ENCODE data around the gene SWSAP1. TPM values are rescaled to one million over a fixed set of nuclear protein-coding genes. Genes with fewer than 3 reads are reported as not detected.
"Not testable (repeated sequence)": the region's sequence is repeated elsewhere in the genome, so short reads cannot be mapped to it uniquely, and the experiment has no call there.

The SWSAP1 gene
- total and polyA plus RNA-seq, 9 of the 15 experiments (the other 6 are each of a cell fraction or from before 2014, with no cell fraction given) = 0.18 to 2.8 (median 1.7) TPM

DNA sequence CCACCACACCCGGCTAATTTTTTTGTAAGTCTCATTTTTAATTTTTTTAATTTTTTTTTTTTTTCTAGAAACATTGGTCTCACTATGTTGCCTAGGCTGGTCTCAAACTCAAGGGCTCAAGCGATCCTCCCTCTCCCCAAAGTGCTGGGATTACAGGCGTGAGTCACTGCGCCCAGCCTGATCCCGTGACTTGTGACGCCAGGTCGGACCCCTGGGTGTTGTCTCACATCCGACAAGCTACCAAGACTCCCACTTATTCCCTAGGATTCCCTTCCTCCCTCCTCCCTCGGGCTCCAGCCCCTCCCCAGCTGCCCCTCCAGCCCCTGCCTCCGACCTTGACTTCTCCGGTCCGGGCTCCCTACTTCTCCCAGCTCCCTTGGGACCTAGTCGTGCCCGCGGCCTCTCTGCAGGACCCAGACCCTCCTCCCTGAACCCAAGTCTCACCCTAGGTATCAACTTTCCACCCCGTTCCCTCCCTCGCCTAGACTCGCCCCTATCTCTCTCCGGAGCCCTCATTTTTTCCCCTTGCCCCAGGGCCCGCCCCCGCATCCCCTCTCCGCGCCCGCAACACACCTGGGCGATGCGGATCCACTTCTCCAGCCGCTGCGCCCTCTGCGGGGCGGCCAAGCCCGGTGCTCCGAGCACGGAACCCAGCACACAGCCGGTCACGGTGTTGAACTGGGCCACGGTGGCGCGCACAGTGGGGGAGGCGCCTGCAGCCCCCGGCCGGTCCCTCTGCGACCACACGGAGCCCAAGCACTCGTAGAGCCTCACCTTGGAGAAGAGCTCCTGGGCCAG lies 31.6 kb downstream of the SWSAP1 start:
- BruUV-seq (replicated peaks) = no TSS peak
- no peaks in the 10 kb centered on the region for H3K79me2 ChIP-seq (ENCODE audit: control insufficient read depth, insufficient read depth, low read length)
- H2AFZ ChIP-seq (ENCODE audit: low read depth, low read length) = no peak overlapping the region
- WGBS (ENCODE audit: insufficient coverage, low coverage, missing lambda C conversion rate) = 79% methylated on average over 22 of the region's 44 CpGs
- no peaks in the 10 kb centered on the region for H3K9me1 ChIP-seq (ENCODE audit: control insufficient read depth, insufficient read depth, low read length)
- intact Hi-C loops (cut with micrococcal nuclease) = no loop called here
- peak; percentile 19; the same call in 1 of the 2 replicates for TF ChIP-seq EGR1 (conservative IDR thresholded peaks at IDR 0.05)
- no peak for TF ChIP-seq NR3C1 (CRISPR knock-in tag; IDR thresholded peaks at IDR 0.05)
- ChIA-PET CTCF (ENCODE audit: low intra/inter-chr PET ratio) (interaction anchor here (0.6 kb wide), 1 partner anchor 49 kb away, joined by 4 read pairs; no protein-coding TSS in a partner anchor), POLR2A (interaction anchor here (0.6 to 1.3 kb wide), 5 partner anchors 9 to 32 kb away, joined by 3 to 4 read pairs (median 3); partner anchors contain the start of genes EPOR, ODAD3 and PRKCSH)
- H3K27me3 ChIP-seq (ENCODE audit: control insufficient read depth in 2 of 2, insufficient read depth in 2 of 2, low read length in 2 of 2) = no peaks in the 10 kb centered on the region
- FAIRE-seq = no peak
- peak in 1 of 4 experiments; percentile 6 for DNase-seq (ENCODE audit: extremely low read depth in 1 of 4, low spot score in 3 of 4)
- H3K4me2 ChIP-seq (ENCODE audit: insufficient read depth, low read length) = no peak overlapping the region
- H3K36me3 ChIP-seq (ENCODE audit: control insufficient read depth, insufficient read depth, low read length) = no peaks in the 10 kb centered on the region
- no peaks in the 10 kb centered on the region for H4K20me1 ChIP-seq (replicated peaks; ENCODE audit: control insufficient read depth, insufficient read depth, low read length)
- no peak overlapping the region; a peak in 1 of 4 replicates for H3K9ac ChIP-seq (ENCODE audit: insufficient read depth in 1 of 2, low read depth in 2 of 2, low read length in 2 of 2)
- peaks cover 6 to 14% of the 10 kb centered on the region in 2 experiments; a peak in 4 of 5 replicates for H3K4me1 ChIP-seq (replicated peaks in 1 of 2; ENCODE audit: control insufficient read depth in 2 of 2, insufficient read depth in 2 of 2, low read length in 2 of 2)
- no peaks in the 10 kb centered on the region for H3K9me3 ChIP-seq (replicated peaks; ENCODE audit: control insufficient read depth, insufficient read depth, low read depth, low read length)
- in situ Hi-C loops (cut with MboI) = no loop called here
- ATAC-seq = no peak
- no peak overlapping the region for H3K4me3 ChIP-seq
- H3K27ac ChIP-seq (ENCODE audit: extremely low read depth, low read depth, low read length) = no peak overlapping the region

DNA sequence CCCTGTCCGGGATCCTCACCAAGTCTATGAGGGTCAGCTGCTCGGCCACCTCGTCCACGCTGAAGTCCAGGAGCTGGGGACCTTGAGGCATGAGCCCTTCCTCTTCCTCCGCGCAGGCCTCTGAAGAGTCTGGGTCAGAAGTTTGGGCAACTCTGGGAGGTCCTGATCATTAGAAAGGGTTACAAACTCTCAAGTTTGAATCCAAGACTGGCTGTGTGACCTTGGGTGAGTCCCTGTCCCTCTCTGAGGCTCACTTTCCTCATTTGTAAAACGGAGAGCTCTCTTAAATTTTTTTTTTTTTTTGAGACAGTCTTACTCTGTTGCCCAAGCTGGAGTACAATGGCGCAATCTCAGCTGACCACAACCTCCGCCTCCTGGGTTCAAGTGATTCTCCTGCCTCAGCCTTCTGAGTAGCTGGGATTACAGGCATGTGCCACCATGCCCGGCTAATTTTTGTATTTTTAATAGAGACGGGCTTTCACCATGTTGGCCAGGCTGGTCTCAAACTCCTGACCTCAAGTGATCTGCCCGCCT lies 32.3 kb downstream of the SWSAP1 start:
- H3K27ac ChIP-seq (ENCODE audit: extremely low read depth, low read depth, low read length); H3K27me3 ChIP-seq (ENCODE audit: control insufficient read depth in 2 of 2, insufficient read depth in 2 of 2, low read length in 2 of 2); H3K9ac ChIP-seq (ENCODE audit: insufficient read depth in 1 of 2, low read depth in 2 of 2, low read length in 2 of 2); H2AFZ ChIP-seq (ENCODE audit: low read depth, low read length); FAIRE-seq; ATAC-seq; H3K79me2 ChIP-seq (ENCODE audit: control insufficient read depth, insufficient read depth, low read length); H3K9me3 ChIP-seq (replicated peaks; ENCODE audit: control insufficient read depth, insufficient read depth, low read depth, low read length); H3K36me3 ChIP-seq (ENCODE audit: control insufficient read depth, insufficient read depth, low read length); in situ Hi-C loops (cut with MboI); H3K4me3 ChIP-seq; H3K4me2 ChIP-seq (ENCODE audit: insufficient read depth, low read length); H4K20me1 ChIP-seq (replicated peaks; ENCODE audit: control insufficient read depth, insufficient read depth, low read length); BruUV-seq (replicated peaks); DNase-seq (ENCODE audit: extremely low read depth in 1 of 4, low spot score in 3 of 4); H3K9me1 ChIP-seq (ENCODE audit: control insufficient read depth, insufficient read depth, low read length); intact Hi-C loops (cut with micrococcal nuclease): not testable (repeated sequence)
- peaks cover 6 to 14% of the 10 kb centered on the region in 2 experiments; a peak in 4 of 5 replicates for H3K4me1 ChIP-seq (replicated peaks in 1 of 2; ENCODE audit: control insufficient read depth in 2 of 2, insufficient read depth in 2 of 2, low read length in 2 of 2)
- 76% methylated on average over 12 of the region's 12 CpGs for WGBS (ENCODE audit: insufficient coverage, low coverage, missing lambda C conversion rate)
- ChIA-PET POLR2A (interaction anchor here (0.6 to 1.2 kb wide), 3 partner anchors 9 to 29 kb away, joined by 3 to 4 read pairs (median 3); partner anchors contain the start of genes EPOR, ODAD3 and PRKCSH), CTCF (ENCODE audit: low intra/inter-chr PET ratio) (interaction anchor here (0.6 kb wide), 1 partner anchor 49 kb away, joined by 4 read pairs; no protein-coding TSS in a partner anchor)
- TF ChIP-seq BCOR (IDR thresholded peaks at IDR 0.05) (peak; percentile 73), RBM25 (IDR thresholded peaks at IDR 0.05; ENCODE audit: low read depth, low read length, severe bottlenecking) (peak; percentile 47), ZFP36 (IDR thresholded peaks at IDR 0.05; ENCODE audit: low read depth, low read length, partially characterized antibody) (peak; percentile 61)
